ENCODE measurements around the gene TJP1.
"Not testable (repeated sequence)": the region's sequence is repeated elsewhere in the genome, so short reads cannot be mapped to it uniquely, and the experiment has no call there.

Gene TJP1

GRCh38 chr15:29681166-29681845 is 141.0 kb downstream of the TJP1 start:
- DNase-seq (ENCODE audit: low read depth) = no peak

GRCh38 chr15:29680465-29681165 is 141.7 kb downstream of the TJP1 start:
- DNase-seq (ENCODE audit: low read depth) = no peak

- no peak for DNase-seq (ENCODE audit: low read depth)
Observed at GRCh38 chr15:29678504-29679034, 143.7 kb downstream of the TJP1 start.

- DNase-seq (ENCODE audit: low read depth) = no peak
Observed at GRCh38 chr15:29677871-29678461, 144.3 kb downstream of the TJP1 start.

GRCh38 chr15:29677455-29677854 is 144.8 kb downstream of the TJP1 start:
- no peak for DNase-seq (ENCODE audit: low read depth)

GRCh38 chr15:29676961-29677402 is 145.3 kb downstream of the TJP1 start:
- DNase-seq (ENCODE audit: low read depth) = no peak

GRCh38 chr15:29676374-29676960 is 145.8 kb downstream of the TJP1 start:
- DNase-seq (ENCODE audit: low read depth) = not testable (repeated sequence)

GRCh38 chr15:29675791-29676301 is 146.4 kb downstream of the TJP1 start:
- DNase-seq (ENCODE audit: low read depth) = no peak

GRCh38 chr15:29674661-29675533 is 147.4 kb downstream of the TJP1 start:
- no peak for DNase-seq (ENCODE audit: low read depth)

- no peak for DNase-seq (ENCODE audit: low read depth)
Observed at GRCh38 chr15:29672923-29673809, 149.1 kb downstream of the TJP1 start.

GRCh38 chr15:29672446-29672845 is 149.8 kb downstream of the TJP1 start:
- no peak for DNase-seq (ENCODE audit: low read depth)

GRCh38 chr15:29672046-29672445 is 150.2 kb downstream of the TJP1 start:
- not testable (repeated sequence) for DNase-seq (ENCODE audit: low read depth)

GRCh38 chr15:29670998-29671981 is 151.0 kb downstream of the TJP1 start:
- no peak for DNase-seq (ENCODE audit: low read depth)

GRCh38 chr15:29670266-29670665 is 152.0 kb downstream of the TJP1 start:
- DNase-seq (ENCODE audit: low read depth) = no peak

GRCh38 chr15:29669823-29670222 is 152.4 kb downstream of the TJP1 start:
- DNase-seq (ENCODE audit: low read depth) = no peak

GRCh38 chr15:29668120-29668602 is 154.1 kb downstream of the TJP1 start:
- DNase-seq (ENCODE audit: low read depth) = no peak

GRCh38 chr15:29666241-29666640 is 156.0 kb downstream of the TJP1 start:
- no peak for DNase-seq (ENCODE audit: low read depth)

GRCh38 chr15:29665444-29666003 is 156.7 kb downstream of the TJP1 start:
- DNase-seq (ENCODE audit: low read depth) = no peak

- DNase-seq (ENCODE audit: low read depth) = no peak
Observed at GRCh38 chr15:29664406-29664805, 157.9 kb downstream of the TJP1 start.
